Hippocampal formation (tissue), 2 donors: ENCODE results near the gene RPUSD1.
"Not testable (repeated sequence)": the region's sequence is repeated elsewhere in the genome, so short reads cannot be mapped to it uniquely, and the experiment has no call there.

Source experiments
- DNase-seq, 2 donors: peaks; one replicate each; lab custom pipeline; 2025; lab: John Stamatoyannopoulos, UW

The RPUSD1 gene

GRCh38 chr16:766008-766819 lies 22.0 kb downstream of the RPUSD1 start:
- DNase-seq: no peak

GRCh38 chr16:765488-765865 lies 22.7 kb downstream of the RPUSD1 start:
- DNase-seq: no peak

- no peak for DNase-seq
Observed at GRCh38 chr16:764848-765487, 23.2 kb downstream of the RPUSD1 start.

- no peak for DNase-seq
Observed at GRCh38 chr16:764184-764750, 23.9 kb downstream of the RPUSD1 start.

- no peak for DNase-seq
Observed at GRCh38 chr16:763369-764183, 24.6 kb downstream of the RPUSD1 start.

- DNase-seq: no peak
Observed at GRCh38 chr16:762595-763268, 25.4 kb downstream of the RPUSD1 start.

GRCh38 chr16:761625-762513 lies 26.3 kb downstream of the RPUSD1 start:
- no peak for DNase-seq

GRCh38 chr16:760545-761343 lies 27.4 kb downstream of the RPUSD1 start, which contains the start of gene MSLN:
Gene MSLN (plus strand): TSS chr16:760734. CDS start chr16:762681, 1,947 bp downstream.
- no peak for DNase-seq

GRCh38 chr16:760065-760464 lies 28.1 kb downstream of the RPUSD1 start:
- no peak for DNase-seq

GRCh38 chr16:759110-759910 lies 28.9 kb downstream of the RPUSD1 start:
- DNase-seq: no peak

GRCh38 chr16:756428-756827 lies 31.8 kb downstream of the RPUSD1 start:
- no peak for DNase-seq

GRCh38 chr16:754656-755055 lies 33.5 kb downstream of the RPUSD1 start:
- no peak for DNase-seq

- not testable (repeated sequence) for DNase-seq
Observed at GRCh38 chr16:754121-754607, 34.0 kb downstream of the RPUSD1 start.

- no peak for DNase-seq
Observed at GRCh38 chr16:752007-752312, 36.2 kb downstream of the RPUSD1 start.

- peak in 1 of 2 donors; percentile 52 for DNase-seq
Observed at GRCh38 chr16:751152-752006, 36.8 kb downstream of the RPUSD1 start.

- DNase-seq: no peak
Observed at GRCh38 chr16:750485-750884, 37.7 kb downstream of the RPUSD1 start.

- no peak for DNase-seq
Observed at GRCh38 chr16:749010-749409, 39.2 kb downstream of the RPUSD1 start.
